CD4-positive, alpha-beta T cell treated with Interferon alpha-2 for 1 hour (primary cell): ENCODE measurements around the gene PLAAT5.
"Not testable (repeated sequence)": the region's sequence is repeated elsewhere in the genome, so short reads cannot be mapped to it uniquely, and the experiment has no call there.

Experiments used
- DNase-seq, 2 donors: peaks; one replicate each; pipeline ENCODE4 v3.0.0-alpha.2; 2020 to 2022

PLAAT5 gene

GRCh38 chr11:63490551-63491239, at the start of gene PLAAT5:
TSS of gene PLAAT5 (minus strand) at chr11:63491167. CDS start at chr11:63491034, 133 bp downstream.
- peak in 1 of 2 donors; percentile 16 for DNase-seq

DNA sequence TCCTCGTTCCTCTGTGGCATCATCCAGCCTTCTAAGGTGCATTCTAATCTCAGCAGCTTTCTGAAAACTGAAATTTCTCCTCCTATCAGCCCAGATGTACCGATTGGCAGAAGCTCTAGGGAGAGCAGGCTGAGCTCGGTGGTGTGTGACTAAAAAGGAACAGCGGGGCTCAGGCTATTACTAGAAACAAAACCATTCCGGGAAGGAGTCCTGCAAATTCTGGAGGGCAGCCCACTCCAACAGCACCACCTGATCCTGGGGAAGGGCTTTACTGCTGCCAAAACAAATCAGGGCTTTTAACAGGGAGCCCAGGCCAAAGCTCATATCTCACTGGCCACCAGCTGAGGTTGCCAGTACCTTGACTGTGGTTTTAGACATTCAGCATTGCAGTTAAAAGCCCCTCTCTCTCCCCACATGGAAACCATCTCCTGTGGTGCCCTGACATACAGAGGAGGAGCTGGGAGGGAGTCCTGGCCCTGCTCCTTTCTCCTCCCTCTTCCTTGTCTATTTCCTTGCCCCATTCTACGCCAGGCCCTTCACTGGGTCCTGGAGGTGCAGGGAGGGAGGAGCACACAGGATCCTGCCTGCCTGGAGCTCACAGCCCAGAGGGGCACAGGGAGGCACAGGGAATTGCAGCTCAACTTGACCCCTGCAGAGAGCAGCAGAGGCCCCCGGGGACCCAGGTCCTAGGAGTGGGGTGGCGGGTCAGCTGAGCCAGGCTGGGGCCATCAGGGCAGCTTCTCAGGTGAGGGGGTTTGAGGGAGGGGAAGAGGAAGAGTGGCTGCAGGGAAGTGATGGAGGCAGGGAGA, 46.5 kb upstream of the PLAAT5 start:
- DNase-seq: peak; percentile 22 to 47

GRCh38 chr11:63536669-63537292, 45.8 kb upstream of the PLAAT5 start, which contains the start of gene PLAAT4:
TSS of gene PLAAT4 (plus strand) at chr11:63536808. CDS start at chr11:63536869, 61 bp downstream.
- peak; percentile 30 to 72 for DNase-seq

DNA sequence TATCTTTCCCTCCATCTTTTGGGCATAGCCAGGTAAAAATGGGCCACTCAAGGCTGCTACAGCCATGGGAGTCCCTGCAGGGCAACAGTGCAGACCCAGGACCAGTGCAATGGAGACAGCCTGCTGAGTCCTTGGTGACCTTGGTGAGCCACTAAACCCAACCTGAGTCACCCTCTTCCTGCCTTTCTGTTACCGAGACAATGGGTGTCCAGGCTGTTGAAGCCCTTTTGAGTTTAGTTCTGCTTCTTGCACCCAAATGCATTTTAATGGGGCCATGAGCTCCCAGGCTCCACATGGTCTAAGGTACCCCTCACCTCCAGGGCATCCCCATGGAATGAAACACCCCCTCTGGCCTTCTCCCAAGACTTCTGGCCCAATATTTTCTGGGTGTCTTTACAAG, 44.8 kb upstream of the PLAAT5 start:
- DNase-seq: peak in 1 of 2 donors; percentile 48

DNA sequence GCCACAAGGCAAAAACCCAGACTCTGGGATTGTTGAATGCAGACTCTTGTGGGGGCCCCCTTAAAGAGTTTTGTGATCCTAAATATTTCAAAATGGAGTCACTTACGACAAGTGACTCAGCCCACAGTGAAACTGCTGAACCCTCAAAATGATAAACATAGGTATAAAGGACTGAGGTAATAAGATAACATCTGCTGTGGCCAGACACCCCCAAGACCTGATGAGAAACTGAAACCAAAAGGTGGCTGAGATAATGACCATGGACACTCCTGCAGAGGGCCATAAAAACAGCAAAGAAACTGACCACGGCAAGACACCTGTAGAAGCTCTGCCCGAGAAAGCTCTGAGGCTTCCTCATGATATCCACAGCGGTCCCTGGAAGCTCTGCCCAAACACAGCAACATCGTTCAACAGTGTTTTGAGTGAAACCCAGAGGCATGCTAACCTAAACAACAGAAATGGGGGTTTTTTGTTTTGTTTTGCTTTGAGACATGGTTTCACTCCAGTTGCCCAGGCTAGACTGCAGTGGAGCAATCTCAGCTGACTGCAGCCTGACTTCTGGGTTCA, 44.0 kb upstream of the PLAAT5 start:
- peak in 1 of 2 donors; percentile 55 for DNase-seq

DNA sequence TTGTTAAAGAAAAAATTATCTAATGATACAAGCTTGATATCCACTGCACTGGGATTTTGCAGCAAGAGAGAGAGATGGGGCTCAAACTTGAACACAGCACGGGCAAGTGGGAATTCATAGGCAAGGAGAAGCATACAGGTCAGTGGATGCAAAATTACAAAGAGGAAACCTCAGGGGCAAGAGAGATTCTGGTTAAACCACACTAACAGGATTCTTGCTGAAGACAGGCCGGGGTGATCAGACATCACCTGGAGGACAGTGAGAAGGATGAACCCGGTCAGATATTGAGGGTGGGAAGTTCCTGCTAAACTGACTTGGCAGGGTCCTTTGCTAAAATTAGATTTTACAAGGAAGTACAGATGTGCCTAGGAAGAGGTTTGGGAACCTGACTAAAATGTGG, 43.1 kb upstream of the PLAAT5 start:
- no peak for DNase-seq

GRCh38 chr11:63532799-63533475, 42.0 kb upstream of the PLAAT5 start:
- no peak for DNase-seq

DNA sequence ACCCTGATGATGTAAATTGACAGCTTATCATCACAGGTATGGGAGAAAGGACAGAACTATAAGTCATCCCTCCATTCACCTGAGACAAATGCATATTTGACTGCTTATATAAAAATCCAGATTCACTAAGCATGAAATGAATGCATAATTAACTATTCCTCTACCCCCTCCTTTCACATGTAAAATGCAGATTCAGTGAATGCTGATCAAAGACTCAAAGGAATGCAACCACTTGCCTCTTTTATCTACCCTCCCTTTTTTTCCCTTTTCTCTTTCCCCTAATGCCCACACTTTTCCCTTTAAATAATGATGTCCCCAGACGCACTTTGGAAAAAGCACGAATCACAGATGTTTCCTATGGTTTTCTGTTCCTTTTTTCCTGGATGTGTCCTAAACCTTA, 41.1 kb upstream of the PLAAT5 start:
- no peak for DNase-seq

DNA sequence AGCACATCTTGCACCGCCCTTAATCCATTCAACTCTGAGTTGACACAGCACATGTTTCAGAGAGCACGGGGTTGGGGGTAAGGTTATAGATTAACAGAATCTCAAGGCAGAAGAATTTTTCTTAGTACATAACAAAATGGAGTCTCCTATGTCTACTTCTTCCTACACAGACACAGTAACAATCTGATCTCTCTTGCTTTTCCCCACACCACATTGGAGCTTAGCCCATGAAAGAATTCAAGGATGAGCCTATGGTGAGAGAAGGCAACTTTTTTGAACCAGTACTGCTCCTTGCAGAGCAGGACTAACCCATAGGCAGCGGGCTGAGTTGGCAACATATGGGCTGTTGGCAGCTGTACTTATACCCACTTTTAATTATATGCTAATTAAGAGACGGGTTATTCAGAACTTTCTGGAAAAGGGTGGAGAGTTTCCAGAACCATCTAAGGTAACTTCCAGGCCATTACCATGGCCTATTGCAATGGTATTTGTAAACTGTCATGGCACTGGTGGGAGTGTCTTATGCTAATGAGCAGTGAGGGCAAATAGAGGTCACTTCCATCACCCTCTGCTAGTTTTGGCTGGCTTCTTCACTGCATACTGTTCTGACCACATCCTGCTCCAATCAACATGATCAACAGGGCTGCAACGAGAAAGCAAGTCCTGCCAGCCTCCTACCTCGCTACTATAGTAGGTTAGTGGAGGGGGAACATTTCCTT, 40.3 kb upstream of the PLAAT5 start:
- DNase-seq: peak; percentile 75 to 88

DNA sequence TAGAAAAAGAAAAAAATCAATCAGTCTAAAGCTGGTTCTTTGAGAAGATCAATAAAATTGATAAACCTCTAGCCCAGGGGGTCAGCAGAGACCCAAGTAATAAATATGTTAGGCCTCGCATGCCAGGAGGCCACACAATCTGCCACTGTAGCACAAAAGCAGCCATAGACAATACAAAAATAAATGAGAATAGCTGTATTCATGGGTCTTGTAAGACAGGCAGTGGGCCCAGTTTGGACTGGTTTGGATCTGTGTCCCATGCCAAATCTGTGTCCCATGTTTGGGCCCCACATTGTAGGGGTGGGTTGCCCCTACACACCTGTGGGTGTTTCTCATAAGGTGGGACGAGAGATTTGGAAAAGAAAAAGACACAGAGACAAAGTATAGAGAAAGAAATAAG, 39.1 kb upstream of the PLAAT5 start:
- no peak for DNase-seq

GRCh38 chr11:63529373-63529772, 38.4 kb upstream of the PLAAT5 start:
- not testable (repeated sequence) for DNase-seq

- not testable (repeated sequence) for DNase-seq
Observed at GRCh38 chr11:63528729-63529278, 37.8 kb upstream of the PLAAT5 start.

- not testable (repeated sequence) for DNase-seq
Observed at GRCh38 chr11:63528156-63528555, 37.2 kb upstream of the PLAAT5 start.

- DNase-seq: no peak
Observed at GRCh38 chr11:63527667-63528066, 36.7 kb upstream of the PLAAT5 start.

DNA sequence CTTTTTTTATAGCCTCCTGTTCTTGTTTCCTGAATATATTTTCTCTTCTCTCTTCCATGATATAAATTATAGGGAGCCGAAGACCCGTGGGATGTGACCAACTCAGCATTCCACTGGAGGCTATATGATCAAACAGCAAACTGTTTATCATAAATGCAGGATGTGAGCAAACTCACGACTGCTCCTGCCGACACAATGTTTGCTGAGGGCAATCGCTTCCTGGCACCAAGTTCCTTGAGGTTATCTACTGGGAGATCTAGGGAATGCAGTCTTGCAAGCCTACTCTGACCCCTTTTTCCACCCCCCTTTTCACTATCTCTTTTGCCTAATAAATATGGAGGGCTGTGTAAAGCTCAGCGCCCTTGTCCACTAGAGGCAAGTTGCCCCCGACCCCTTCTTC, 32.2 kb upstream of the PLAAT5 start:
- DNase-seq: no peak

GRCh38 chr11:63521896-63522295, 30.9 kb upstream of the PLAAT5 start:
- DNase-seq: no peak

DNA sequence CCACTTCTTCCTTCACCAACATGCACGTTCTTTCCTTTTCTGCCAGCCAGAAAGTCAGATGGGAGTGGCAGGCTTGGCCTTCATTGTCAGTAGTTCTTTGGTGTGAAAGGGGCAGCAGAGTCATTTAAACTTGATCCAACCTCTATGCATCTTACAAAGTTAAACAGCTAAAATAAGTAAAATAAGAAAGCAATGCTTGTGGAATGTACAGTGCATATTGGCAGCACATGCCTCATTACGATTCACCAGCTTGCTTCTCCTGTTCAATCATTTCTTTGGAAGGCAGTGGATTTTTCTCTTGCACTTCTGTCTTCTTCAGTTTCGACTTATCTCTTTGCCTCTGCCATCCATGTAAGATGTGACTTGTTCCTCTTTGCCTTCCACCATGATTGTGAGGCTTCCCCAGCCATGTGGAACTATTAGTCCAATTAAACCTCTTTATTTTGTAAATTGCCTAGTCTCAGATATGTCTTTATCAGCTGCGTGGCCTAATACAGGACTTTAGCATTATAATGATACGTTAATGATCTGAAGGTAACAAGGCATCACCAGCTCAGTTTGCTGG, 29.7 kb upstream of the PLAAT5 start:
- DNase-seq: no peak

DNA sequence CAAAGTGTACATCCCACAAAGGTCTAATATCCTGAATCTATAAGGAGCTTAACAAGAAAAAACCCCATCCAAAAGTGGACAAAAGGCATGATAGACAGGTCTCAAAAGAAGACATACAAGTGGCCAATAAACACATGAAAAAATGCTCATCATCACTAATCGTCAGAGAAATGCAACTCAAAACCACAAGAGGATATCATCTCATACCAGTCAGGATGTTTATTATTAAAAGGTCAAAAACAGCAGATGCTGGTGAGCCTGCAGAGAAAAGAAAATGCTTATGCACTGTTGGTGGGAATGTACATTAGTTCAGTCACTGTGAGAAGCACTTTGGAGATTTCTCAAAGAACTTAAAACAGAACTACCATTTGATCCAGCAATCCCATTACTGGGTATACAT, 27.6 kb upstream of the PLAAT5 start:
- peak in 1 of 2 donors; percentile 50 for DNase-seq

DNA sequence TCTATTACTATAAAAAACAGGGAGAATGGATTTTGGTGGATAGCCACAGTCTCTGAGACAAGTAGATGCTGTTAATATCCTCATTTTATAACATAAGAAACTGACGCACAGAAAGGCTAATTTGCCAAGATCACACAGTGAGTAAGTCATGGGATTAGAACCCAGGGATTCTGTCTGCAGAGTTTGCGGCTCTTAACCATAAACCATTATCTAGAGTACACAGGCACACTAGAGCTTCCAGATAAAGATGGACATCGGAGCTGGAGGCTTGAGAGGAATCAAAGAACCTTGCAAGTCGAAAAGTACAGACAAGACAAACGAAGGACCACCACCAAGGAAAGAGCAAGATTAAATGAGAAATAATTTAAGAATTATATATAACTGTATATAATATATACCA, 26.2 kb upstream of the PLAAT5 start:
- DNase-seq: no peak

- no peak for DNase-seq
Observed at GRCh38 chr11:63516109-63516508, 25.1 kb upstream of the PLAAT5 start.

GRCh38 chr11:63512816-63513215, 21.8 kb upstream of the PLAAT5 start:
- DNase-seq: no peak
